ENCODE results near the gene IGLL1.

IGLL1 gene

DNA sequence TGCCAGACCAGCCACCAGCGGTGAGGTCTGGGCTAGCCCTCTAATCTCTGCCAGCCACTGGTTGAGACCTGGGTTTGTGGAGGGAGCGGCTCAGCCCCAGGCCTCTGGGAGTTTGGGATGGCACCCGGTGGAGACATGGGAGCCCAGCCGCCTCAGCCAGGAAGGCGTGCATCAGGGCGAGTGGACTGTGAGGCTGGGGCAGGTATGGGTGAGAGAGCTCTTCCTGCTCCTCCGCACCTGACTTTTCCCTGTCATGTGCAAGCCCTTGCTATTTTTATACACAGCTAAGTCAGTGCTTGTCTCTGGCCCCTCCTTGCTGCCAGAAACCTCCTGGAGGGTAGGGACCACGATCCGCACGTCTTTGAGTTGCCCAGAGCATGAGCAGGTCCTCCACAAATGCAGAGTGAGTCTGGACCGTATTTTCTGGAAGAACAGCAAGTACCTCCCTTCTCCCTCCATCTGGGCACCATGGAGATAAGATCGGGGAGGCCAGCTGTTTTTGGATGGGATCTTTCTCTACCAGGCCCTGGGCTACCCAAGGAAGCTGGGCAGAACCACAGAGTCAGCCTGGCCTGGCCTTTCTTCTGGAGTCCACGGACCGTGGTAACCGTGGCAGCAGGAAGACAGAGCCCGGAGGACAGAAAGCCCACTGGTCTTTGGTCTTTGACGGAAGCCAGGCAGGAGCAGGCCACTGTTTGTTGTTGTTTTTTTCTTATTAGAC is 53.3 kb downstream of the IGLL1 start:
- DNase-seq: no peak

DNA sequence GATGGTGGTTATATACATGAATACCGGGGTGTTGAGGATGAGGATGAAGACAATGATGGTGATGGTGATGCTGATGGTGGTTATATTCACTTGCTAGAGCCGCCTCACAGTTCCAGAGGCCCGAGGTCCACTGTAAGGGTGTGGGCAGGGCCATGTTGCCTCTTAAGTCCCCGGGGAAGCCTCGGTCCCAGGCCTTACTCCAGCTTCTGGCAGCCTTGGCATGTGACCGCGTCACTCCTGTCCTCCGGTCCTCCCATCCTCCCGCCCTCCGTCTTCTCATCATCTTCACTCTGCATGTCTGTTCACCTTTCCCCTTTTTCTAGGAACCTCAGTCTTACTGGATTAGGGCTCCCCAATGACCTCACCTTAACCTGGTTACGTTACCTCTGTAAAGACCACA is 54.6 kb downstream of the IGLL1 start:
- no peak for DNase-seq

GRCh38 chr22:23524226-23524625 is 55.9 kb downstream of the IGLL1 start:
- no peak for DNase-seq

- no peak for DNase-seq
Measured at GRCh38 chr22:23523713-23524112, 56.4 kb downstream of the IGLL1 start.
